ENCODE results near the gene RPS6KC1. TPM values are rescaled to one million over a fixed set of nuclear protein-coding genes. Genes with fewer than 3 reads are reported as not detected.
"Not testable (repeated sequence)": the region's sequence is repeated elsewhere in the genome, so short reads cannot be mapped to it uniquely, and the experiment has no call there.

The RPS6KC1 gene
- total and polyA plus RNA-seq, 8 donors: 15.8 to 25.2 (median 23.5) TPM

GRCh38 chr1:213095467-213095866 lies 44.4 kb downstream of the RPS6KC1 start:
- H3K9me3 ChIP-seq: no peaks in the 10 kb centered on the region
- no peak overlapping the region for H3K4me3 ChIP-seq
- intact Hi-C loops (cut with DNase I): no loop called here
- no peaks in the 10 kb centered on the region for H3K4me1 ChIP-seq
- TF ChIP-seq, protein P1, sequence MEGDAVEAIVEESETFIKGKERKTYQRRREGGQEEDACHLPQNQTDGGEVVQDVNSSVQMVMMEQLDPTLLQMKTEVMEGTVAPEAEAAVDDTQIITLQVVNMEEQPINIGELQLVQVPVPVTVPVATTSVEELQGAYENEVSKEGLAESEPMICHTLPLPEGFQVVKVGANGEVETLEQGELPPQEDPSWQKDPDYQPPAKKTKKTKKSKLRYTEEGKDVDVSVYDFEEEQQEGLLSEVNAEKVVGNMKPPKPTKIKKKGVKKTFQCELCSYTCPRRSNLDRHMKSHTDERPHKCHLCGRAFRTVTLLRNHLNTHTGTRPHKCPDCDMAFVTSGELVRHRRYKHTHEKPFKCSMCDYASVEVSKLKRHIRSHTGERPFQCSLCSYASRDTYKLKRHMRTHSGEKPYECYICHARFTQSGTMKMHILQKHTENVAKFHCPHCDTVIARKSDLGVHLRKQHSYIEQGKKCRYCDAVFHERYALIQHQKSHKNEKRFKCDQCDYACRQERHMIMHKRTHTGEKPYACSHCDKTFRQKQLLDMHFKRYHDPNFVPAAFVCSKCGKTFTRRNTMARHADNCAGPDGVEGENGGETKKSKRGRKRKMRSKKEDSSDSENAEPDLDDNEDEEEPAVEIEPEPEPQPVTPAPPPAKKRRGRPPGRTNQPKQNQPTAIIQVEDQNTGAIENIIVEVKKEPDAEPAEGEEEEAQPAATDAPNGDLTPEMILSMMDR (IDR thresholded peaks at IDR 0.05): no peak
- peaks cover 0 to 8% of the 10 kb centered on the region in 2 donors for H3K36me3 ChIP-seq
- H3K27ac ChIP-seq: no peak overlapping the region
- no peak for DNase-seq
- ATAC-seq: no peak
- H3K27me3 ChIP-seq: no peaks in the 10 kb centered on the region

DNA sequence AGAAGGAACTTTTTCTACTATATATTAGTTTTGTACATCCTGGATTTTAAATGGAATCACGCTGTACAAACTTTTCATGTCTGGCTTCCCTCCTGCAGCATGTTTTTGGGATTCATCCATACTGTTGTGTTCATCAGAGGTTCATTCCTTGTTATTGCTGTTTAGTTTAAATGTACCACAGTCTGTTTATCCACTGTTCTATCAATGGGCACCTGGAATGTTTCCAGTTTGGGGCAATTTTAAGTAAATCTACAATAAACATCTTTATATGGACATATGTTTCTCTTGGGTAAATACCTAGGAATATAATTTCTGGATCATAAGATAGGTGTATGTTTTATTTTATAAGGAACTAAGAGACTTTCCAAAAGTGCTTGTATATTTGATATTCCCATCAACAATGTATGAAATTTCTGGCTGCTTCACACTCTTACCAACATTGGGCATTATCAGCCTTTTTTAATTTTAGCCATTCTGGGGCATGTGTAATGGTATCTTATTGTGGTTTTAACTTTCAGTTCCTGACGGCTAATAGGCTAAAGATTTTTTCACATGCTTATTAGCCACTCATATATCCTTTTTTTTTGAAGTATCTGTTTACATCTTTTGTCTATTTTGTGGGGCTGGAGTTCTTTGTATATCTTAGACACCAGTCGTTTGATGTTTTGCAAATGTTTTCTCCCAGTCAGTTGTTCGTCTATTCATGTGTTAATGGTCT lies 48.8 kb downstream of the RPS6KC1 start:
- Histone ChIP-seq H3K9me3 (no peaks in the 10 kb centered on the region), H3K36me3 (peaks cover 0 to 8% of the 10 kb centered on the region in 2 donors), H3K4me1 (no peaks in the 10 kb centered on the region), H3K4me3 (no peak overlapping the region), H3K27ac (no peak overlapping the region), H3K27me3 (no peaks in the 10 kb centered on the region)
- TF ChIP-seq, protein P1 (IDR thresholded peaks at IDR 0.05): no peak
- DNase-seq (no peak), ATAC-seq (no peak)
- intact Hi-C loops (cut with DNase I): no loop called here

DNA sequence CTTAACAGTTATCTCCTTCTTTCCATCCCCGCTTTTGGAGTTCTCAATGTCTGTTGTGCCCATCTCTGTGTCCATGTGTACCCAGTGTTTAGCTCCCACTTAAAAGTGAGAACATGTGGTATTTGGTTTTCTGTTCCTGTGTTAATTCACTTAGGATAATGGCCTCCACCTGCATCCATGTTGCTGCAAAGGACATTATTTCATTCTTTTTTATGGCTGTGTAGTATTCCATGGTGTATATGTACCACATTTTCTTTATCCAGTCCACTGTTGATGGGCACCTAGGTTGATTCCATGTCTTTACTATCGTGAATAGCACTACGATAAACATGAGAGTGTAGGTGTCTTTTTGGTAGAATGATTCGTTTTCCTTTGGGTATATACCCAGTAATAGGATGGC lies 49.5 kb downstream of the RPS6KC1 start:
- ATAC-seq; H3K36me3 ChIP-seq; H3K4me1 ChIP-seq; H3K4me3 ChIP-seq; DNase-seq; H3K27ac ChIP-seq; H3K9me3 ChIP-seq; intact Hi-C loops (cut with DNase I); H3K27me3 ChIP-seq: not testable (repeated sequence)

DNA sequence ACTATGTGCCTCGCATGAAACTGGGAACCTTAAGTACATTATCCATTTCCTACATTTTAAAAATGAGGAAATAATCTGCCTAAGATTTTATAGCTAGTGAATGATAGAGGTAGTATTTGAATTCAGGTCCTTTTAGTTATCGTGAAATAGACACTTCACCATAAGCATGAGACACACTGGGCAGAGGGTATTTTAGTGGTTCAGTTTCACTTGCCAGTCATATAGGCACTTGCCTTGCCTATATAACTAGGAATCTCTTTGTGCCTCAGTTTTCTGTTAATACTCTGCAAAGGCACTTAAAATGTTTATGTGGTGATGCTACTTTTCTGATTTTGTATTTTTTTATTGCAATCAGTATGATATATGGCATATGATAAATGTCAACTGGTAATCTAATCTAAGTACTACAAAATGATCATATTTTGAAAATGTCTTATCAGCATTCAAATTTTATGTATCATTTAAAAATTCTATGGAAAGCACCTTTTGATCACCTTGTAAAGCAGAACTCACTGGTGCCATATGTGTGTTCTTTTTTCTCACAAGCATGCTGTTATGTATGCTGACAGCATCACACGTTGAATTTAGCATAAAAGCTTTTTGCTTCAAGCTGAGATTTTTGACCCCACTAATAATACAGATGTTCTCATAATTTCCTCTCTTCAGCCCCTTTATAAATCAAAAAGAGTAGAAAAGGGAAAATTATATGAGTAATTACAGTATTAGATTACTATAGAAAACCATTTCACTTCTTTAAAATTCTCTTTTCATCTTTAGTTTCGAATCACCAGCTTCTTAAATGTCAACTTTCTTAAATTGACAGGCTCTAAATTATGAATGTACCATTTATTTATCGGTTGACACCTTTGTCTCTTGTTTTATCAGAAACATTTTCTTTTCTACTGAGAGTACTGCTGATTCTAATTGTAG lies 52.6 kb downstream of the RPS6KC1 start:
- Histone ChIP-seq H3K36me3 (peaks cover 0 to 12% of the 10 kb centered on the region in 2 donors), H3K27ac (no peak overlapping the region), H3K9me3 (no peaks in the 10 kb centered on the region), H3K4me3 (no peak overlapping the region), H3K4me1 (no peaks in the 10 kb centered on the region), H3K27me3 (no peaks in the 10 kb centered on the region)
- ATAC-seq: no peak
- TF ChIP-seq, protein P1 (IDR thresholded peaks at IDR 0.05): no peak
- intact Hi-C loops (cut with DNase I): no loop called here
- no peak for DNase-seq

GRCh38 chr1:213104604-213105003 lies 53.6 kb downstream of the RPS6KC1 start:
- intact Hi-C loops (cut with DNase I): no loop called here
- H3K27me3 ChIP-seq: no peaks in the 10 kb centered on the region
- no peaks in the 10 kb centered on the region for H3K4me1 ChIP-seq
- TF ChIP-seq, protein P1 (IDR thresholded peaks at IDR 0.05): no peak
- H3K36me3 ChIP-seq: peaks cover 0 to 12% of the 10 kb centered on the region in 2 donors
- ATAC-seq (no peak), DNase-seq (no peak)
- H3K4me3 ChIP-seq: no peak overlapping the region
- no peak overlapping the region for H3K27ac ChIP-seq
- H3K9me3 ChIP-seq: no peaks in the 10 kb centered on the region

Measured in left lung (tissue), 10 donors.